NT2/D1 (cell line): ENCODE data around the gene TMEM217.

Experiments
- SUZ12 ChIP-seq: IDR thresholded peaks from 2 replicates; pipeline ENCODE4 v1.6.1; 2011; ENCODE audit not compliant: insufficient read length, insufficient read depth; ENCODE audit errors: extremely low read depth
- YY1 ChIP-seq: IDR thresholded peaks from 2 replicates; pipeline ENCODE4 v1.6.1; 2011; ENCODE audit not compliant: insufficient read length, insufficient read depth
- ZNF274 ChIP-seq: IDR thresholded peaks from 2 replicates; pipeline ENCODE4 v1.6.1; 2011; ENCODE audit warnings: mild to moderate bottlenecking, low read depth, low read length

- TF ChIP-seq ZNF274: no peak
- no peak for TF ChIP-seq YY1
- TF ChIP-seq SUZ12: no peak
These were observed 46.8 kb upstream of the TMEM217 start for GRCh38 chr6:37304766-37305165.
